C4-2B (cell line): ENCODE data around the gene TRIM10.

Experiments used
- ZFX ChIP-seq: fragments of 450-650 bp; IDR thresholded peaks from 2 replicates; pipeline ENCODE4 v1.6.1; 2017
- TF ChIP-seq, protein P1 (sequence below): fragments of 450-650 bp; conservative IDR thresholded peaks from 2 replicates; pipeline ENCODE4 v1.5.1; 2017; ENCODE audit warnings: mild to moderate bottlenecking

DNA sequence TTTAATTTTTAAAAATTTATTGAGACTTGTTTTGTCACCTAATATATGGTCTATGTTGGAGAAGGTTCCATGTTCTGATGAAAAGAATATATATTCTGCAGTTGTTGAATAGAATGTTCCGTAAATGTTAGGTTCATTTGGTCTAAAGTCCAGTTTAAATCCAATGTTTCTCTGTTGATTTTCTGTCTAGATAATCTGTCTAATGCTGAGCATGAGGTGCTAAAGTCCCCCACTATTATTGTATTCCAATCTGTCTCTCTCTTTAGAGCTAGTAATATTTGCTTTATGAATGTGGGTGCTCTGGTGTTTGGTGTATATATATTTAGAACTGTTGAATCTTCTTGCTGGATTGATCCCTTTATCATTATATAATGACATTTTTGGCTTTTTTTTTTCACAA lies 17.8 kb upstream of the TRIM10 start:
- TF ChIP-seq, protein P1, sequence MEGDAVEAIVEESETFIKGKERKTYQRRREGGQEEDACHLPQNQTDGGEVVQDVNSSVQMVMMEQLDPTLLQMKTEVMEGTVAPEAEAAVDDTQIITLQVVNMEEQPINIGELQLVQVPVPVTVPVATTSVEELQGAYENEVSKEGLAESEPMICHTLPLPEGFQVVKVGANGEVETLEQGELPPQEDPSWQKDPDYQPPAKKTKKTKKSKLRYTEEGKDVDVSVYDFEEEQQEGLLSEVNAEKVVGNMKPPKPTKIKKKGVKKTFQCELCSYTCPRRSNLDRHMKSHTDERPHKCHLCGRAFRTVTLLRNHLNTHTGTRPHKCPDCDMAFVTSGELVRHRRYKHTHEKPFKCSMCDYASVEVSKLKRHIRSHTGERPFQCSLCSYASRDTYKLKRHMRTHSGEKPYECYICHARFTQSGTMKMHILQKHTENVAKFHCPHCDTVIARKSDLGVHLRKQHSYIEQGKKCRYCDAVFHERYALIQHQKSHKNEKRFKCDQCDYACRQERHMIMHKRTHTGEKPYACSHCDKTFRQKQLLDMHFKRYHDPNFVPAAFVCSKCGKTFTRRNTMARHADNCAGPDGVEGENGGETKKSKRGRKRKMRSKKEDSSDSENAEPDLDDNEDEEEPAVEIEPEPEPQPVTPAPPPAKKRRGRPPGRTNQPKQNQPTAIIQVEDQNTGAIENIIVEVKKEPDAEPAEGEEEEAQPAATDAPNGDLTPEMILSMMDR, result no peak
- TF ChIP-seq ZFX, result no peak
